Adrenal gland (tissue), 12 donors: ENCODE measurements around the gene WBP2. TPM values are rescaled to one million over a fixed set of nuclear protein-coding genes. Genes with fewer than 3 reads are reported as not detected.

Source experiments
- DNase-seq, 7 donors: peaks; one replicate each; pipeline ENCODE4 v3.0.0-alpha.2; 2019 to 2020
- H3K27ac ChIP-seq, 5 donors: fragments of 200-600 bp; sonication (generic) in 4 of 5; 1 replicate in 3 of 5; 2 replicates in 2 of 5; pipeline versions ENCODE4 v1.5.1 to v1.8.0; 2016 to 2020; ENCODE audit warnings: mild to moderate bottlenecking in 1 of 5
- H3K27me3 ChIP-seq: fragments of 200-600 bp; 2 replicates; pipeline ENCODE4 v1.8.0; 2021
- H3K36me3 ChIP-seq, 2 donors: fragments of 200-600 bp; replicated peaks in 1 of 2; 1 replicate in 1 of 2; 2 replicates in 1 of 2; pipeline versions ENCODE4 v1.5.1 to v1.8.0; 2018 to 2022
- H3K4me1 ChIP-seq, 2 donors: fragments of 200-600 bp; replicated peaks in 1 of 2; 1 replicate in 1 of 2; 2 replicates in 1 of 2; pipeline versions ENCODE4 v1.5.1 to v1.8.0; 2018 to 2021
- H3K4me3 ChIP-seq, 4 donors: fragments of 200-600 bp; sonication (generic) in 3 of 4; one replicate each; pipeline ENCODE4 v1.5.1; 2016 to 2018
- H3K9me3 ChIP-seq, 3 donors: fragments of 200-600 bp; sonication (generic) in 1 of 3; replicated peaks in 1 of 3; 1 replicate in 2 of 3; 2 replicates in 1 of 3; pipeline versions ENCODE4 v1.5.1 to v1.8.0; 2016 to 2021
- CTCF ChIP-seq, 6 experiments: fragments of 450-650 bp in 4 of 6; fragments of 200-600 bp in 2 of 6; sonication (generic) in 1 of 6; IDR thresholded peaks; 1 replicate in 5 of 6; 2 replicates in 1 of 6; pipeline versions ENCODE4 v1.5.1 to v1.8.0; 2016 to 2021; ENCODE audit warnings: antibody characterized with exemption in 6 of 6, mild to moderate bottlenecking in 2 of 6, moderate library complexity in 1 of 6
- POLR2A ChIP-seq, 2 donors: fragments of 450-650 bp; IDR thresholded peaks; one replicate each; pipeline ENCODE4 v1.6.1; 2017; ENCODE audit warnings: antibody characterized with exemption in 2 of 2, mild to moderate bottlenecking in 2 of 2, moderate library complexity in 1 of 2
- WGBS, 4 donors: extraction: QIAGEN DNeasy Blood & Tissue Kit in 2 of 4; methylation state at CpG; one replicate each; pipeline versions ENCODE4 v1.1.5 to v1.1.7; 2013 to 2017; 5-methylcytosine and 5-hydroxymethylcytosine counted together
- intact Hi-C, 2 donors: fragments of 100-400 bp; cut with DNase I; formaldehyde crosslinking; loops; one replicate each; pipeline versions ENCODE4 v1.14.1 to v1.15.0; 2022 to 2023
- polyA plus RNA-seq, 3 donors: library from polyadenylated mRNA; stranded (reverse); fragments of 200-250 nt in 2 of 3; fragments of 350-450 nt in 1 of 3; fragmentation: Illumina TruSeq in 1 of 3; extraction: RNeasy Lipid Tissue Mini Kit (QIAGEN cat#74804) in 1 of 3; gene quantifications; one replicate each; pipeline ENCODE4 v1.2.3, GENCODE V29; 2013 to 2014
- total RNA-seq, 9 donors: library from RNA; depleted of rRNA in 4 of 9; stranded (reverse); fragments of >200 nt in 4 of 9; fragments of 120-200 nt in 1 of 9; fragmentation: NEBNext Ultra II Directional in 1 of 9; extraction: Animal tissue kit (Norgen Biotek cat#: 25700) in 1 of 9; gene quantifications; one replicate each; pipeline versions ENCODE4 v1.1.0 to v1.2.4, GENCODE V29; 2013 to 2023
- donor health status: healthy with polysubstance abuse.
- donor health status: Bipolar disorder and iron deficiency.
- donor health status: DM: yes; HTN: yes; CAD: no.
- donor health status: DM: no; HTN: no; CAD: no.
- donor health status: DM: no; HTN: no; CAD: no.
- donor health status: DM: yes; HTN: yes; CAD: no.

The WBP2 gene
- total and polyA plus RNA-seq, 12 donors: 60.4 to 292 (median 223) TPM

DNA sequence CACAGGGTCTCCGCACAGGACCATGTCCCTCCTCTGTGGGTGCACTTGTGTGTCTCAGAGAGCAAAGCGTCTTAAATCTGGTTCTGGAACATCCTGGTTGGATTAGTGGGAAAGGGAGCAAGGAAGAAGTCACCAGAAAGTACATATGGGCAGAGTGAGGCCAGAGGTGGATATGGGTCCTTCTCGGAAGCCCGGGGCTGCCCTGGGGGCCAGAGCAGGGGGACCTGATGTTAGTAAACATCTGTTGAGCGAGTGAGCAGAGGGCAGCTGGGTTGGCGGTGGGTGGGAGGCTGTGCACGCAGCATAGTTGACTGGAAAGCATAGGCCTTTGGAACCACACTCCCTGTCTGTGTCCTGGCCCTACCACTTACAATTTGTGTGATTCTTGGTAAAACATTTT is 33.6 kb downstream of the WBP2 start:
- WGBS, 4 donors: 81 to 93% (median 91%) methylated on average over 7 of the region's 7 CpGs
- no peaks in the 10 kb centered on the region for H3K27me3 ChIP-seq
- H3K4me1 ChIP-seq: peaks cover 0 to 4% of the 10 kb centered on the region in 2 donors
- peak overlapping the region in 1 of 5 donors; percentile 41 for H3K27ac ChIP-seq
- intact Hi-C loops: loop anchor here in 1 of 2 donors (10.0 kb wide), 1 partner anchor 57 kb away; the partner anchor contains the start of gene GALK1
- no peak for DNase-seq
- peaks cover 0 to 82% of the 10 kb centered on the region in 2 donors for H3K36me3 ChIP-seq
- no peaks in the 10 kb centered on the region for H3K9me3 ChIP-seq
- TF ChIP-seq CTCF (IDR thresholded peaks at IDR 0.05): no peak
- no peak for TF ChIP-seq POLR2A (IDR thresholded peaks at IDR 0.05)
- no peak overlapping the region for H3K4me3 ChIP-seq

- H3K4me1 ChIP-seq: peaks cover 5 to 8% of the 10 kb centered on the region in 2 donors
- 74 to 87% (median 84%) methylated on average over 15 to 21 of the region's 21 CpGs for WGBS, 4 donors
- no peak overlapping the region for H3K4me3 ChIP-seq
- H3K27me3 ChIP-seq: no peaks in the 10 kb centered on the region
- no peak for DNase-seq
- no peak for TF ChIP-seq CTCF (IDR thresholded peaks at IDR 0.05)
- no peak for TF ChIP-seq POLR2A (IDR thresholded peaks at IDR 0.05)
- no peak overlapping the region for H3K27ac ChIP-seq
- no peaks in the 10 kb centered on the region for H3K9me3 ChIP-seq
- peaks cover 0 to 89% of the 10 kb centered on the region in 2 donors for H3K36me3 ChIP-seq
- intact Hi-C loops: loop anchor here in 1 of 2 donors (10.0 kb wide), 1 partner anchor 56 kb away; the partner anchor contains the start of gene GALK1
Measured at GRCh38 chr17:75820094-75821080, 34.7 kb downstream of the WBP2 start.

DNA sequence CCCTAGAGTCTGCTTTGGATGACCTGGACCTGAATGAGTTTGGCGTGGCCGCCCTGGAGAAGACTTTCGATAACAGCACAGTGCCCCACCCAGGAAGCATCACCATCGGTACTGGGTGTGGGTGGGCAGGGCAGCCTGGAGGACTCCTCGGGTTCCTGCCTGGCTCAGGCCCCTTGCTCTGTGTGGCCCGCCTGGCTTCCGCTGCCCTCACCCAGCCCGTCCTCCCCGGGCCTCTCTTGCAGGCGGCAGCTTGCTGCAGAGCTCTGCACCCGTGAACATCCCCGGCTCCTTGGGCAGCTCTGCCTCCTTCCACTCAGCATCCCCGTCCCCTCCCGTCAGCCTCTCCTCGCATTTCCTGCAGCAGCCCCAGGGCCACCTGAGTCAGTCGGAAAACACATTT is 35.5 kb downstream of the WBP2 start:
- 88 to 94% (median 90%) methylated on average over 13 to 16 of the region's 16 CpGs for WGBS, 4 donors
- Histone ChIP-seq H3K4me1 (peaks cover 9 to 14% of the 10 kb centered on the region in 2 donors), H3K4me3 (no peak overlapping the region), H3K9me3 (no peaks in the 10 kb centered on the region), H3K27ac (no peak overlapping the region), H3K27me3 (no peaks in the 10 kb centered on the region), H3K36me3 (peaks cover 0 to 90% of the 10 kb centered on the region in 2 donors)
- DNase-seq: peak in 2 of 7 donors; percentile 20 to 21
- no peak for TF ChIP-seq POLR2A (IDR thresholded peaks at IDR 0.05)
- TF ChIP-seq CTCF (IDR thresholded peaks at IDR 0.05): no peak
- intact Hi-C loops: loop anchor here (10.0 kb wide), 1 partner anchor 55 kb away; the partner anchor contains the start of gene GALK1 (in 2 of the 2)

DNA sequence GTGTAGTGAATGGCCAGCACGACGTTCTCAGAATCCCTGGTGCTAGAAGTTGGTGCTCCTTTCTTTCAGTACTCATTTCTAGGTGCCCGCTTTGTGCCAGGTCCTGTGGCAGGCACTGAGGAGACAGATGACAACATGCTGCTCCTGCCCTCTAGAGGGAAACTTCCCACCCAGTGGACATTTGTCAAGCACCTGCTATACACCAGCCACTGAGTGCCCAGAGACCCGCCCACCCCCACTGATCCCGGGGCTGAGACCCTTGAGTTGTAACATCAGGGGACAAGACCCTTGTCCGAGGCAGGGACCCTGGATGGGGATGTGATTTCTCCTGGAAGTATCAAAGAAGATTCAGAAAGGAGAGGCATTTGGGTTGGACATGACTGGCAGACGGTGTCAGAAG is 36.0 kb downstream of the WBP2 start:
- Histone ChIP-seq H3K27me3 (no peaks in the 10 kb centered on the region), H3K36me3 (peaks cover 0 to 85% of the 10 kb centered on the region in 2 donors), H3K4me1 (peaks cover 9 to 17% of the 10 kb centered on the region in 2 donors), H3K4me3 (no peak overlapping the region), H3K27ac (no peak overlapping the region), H3K9me3 (no peaks in the 10 kb centered on the region)
- TF ChIP-seq POLR2A (IDR thresholded peaks at IDR 0.05) (no peak), CTCF (IDR thresholded peaks at IDR 0.05) (no peak)
- WGBS, 4 donors: 83 to 97% (median 88%) methylated on average over 5 to 7 of the region's 7 CpGs
- intact Hi-C loops: loop anchor here in 1 of 2 donors (10.0 kb wide), 1 partner anchor 54 kb away; the partner anchor contains the start of gene GALK1
- no peak for DNase-seq
